ENCODE measurements around the gene SARS2.

The SARS2 gene

GRCh38 chr19:38912600-38913514 lies 17.7 kb downstream of the SARS2 start:
- no peak for TF ChIP-seq CTCF (conservative IDR thresholded peaks at IDR 0.05)
- no peak overlapping the region for H3K27ac ChIP-seq

GRCh38 chr19:38911388-38912001 lies 19.1 kb downstream of the SARS2 start:
- TF ChIP-seq CTCF (conservative IDR thresholded peaks at IDR 0.05), result no peak

GRCh38 chr19:38910488-38910887 lies 20.1 kb downstream of the SARS2 start:
- TF ChIP-seq CTCF (conservative IDR thresholded peaks at IDR 0.05), result no peak

More at GRCh38 chr19:38911388-38912001, 19.1 kb downstream of the SARS2 start:
- no peak overlapping the region for H3K27ac ChIP-seq

GRCh38 chr19:38908911-38909310 lies 21.7 kb downstream of the SARS2 start:
- no peak overlapping the region for H3K27ac ChIP-seq
- TF ChIP-seq CTCF (conservative IDR thresholded peaks at IDR 0.05), result no peak

More at GRCh38 chr19:38910488-38910887, 20.1 kb downstream of the SARS2 start:
- H3K27ac ChIP-seq, result no peak overlapping the region

- no peak for TF ChIP-seq CTCF (conservative IDR thresholded peaks at IDR 0.05)
- no peak overlapping the region for H3K27ac ChIP-seq
Observed at GRCh38 chr19:38907670-38908069, 22.9 kb downstream of the SARS2 start.

- no peak for TF ChIP-seq CTCF (conservative IDR thresholded peaks at IDR 0.05)
- no peak overlapping the region for H3K27ac ChIP-seq
Observed at GRCh38 chr19:38907227-38907626, 23.3 kb downstream of the SARS2 start.

- no peak overlapping the region for H3K27ac ChIP-seq
- no peak for TF ChIP-seq CTCF (conservative IDR thresholded peaks at IDR 0.05)
Observed at GRCh38 chr19:38905620-38906019, 24.9 kb downstream of the SARS2 start.

All from VCaP (cell line).